Stimulated activated naive CD8-positive, alpha-beta T cell treated with anti-CD3 and anti-CD28 coated beads, Interleukin-15, Interleukin-2, amounts not matched to agents 100 U/mL and 50 U/mL, for 24 hours (primary cell): ENCODE results near the gene SMAP1.
"Not testable (repeated sequence)": the region's sequence is repeated elsewhere in the genome, so short reads cannot be mapped to it uniquely, and the experiment has no call there.

Source experiments
- ATAC-seq: fragments of 150-1000 bp; cut with Tn5 transposase; one replicate; pipeline ENCODE4 v1.10.0; 2021
- DNase-seq: peaks from one replicate; pipeline ENCODE4 v3.0.0; 2021

SMAP1 gene

GRCh38 chr6:70740746-70741145 lies 73.1 kb downstream of the SMAP1 start:
- peak; percentile 83 for ATAC-seq
- not testable (repeated sequence) for DNase-seq

- not testable (repeated sequence) for ATAC-seq, DNase-seq
These were observed 74.8 kb downstream of the SMAP1 start for GRCh38 chr6:70742462-70742861.

GRCh38 chr6:70753870-70754380 lies 86.2 kb downstream of the SMAP1 start:
- DNase-seq (no peak), ATAC-seq (no peak)

- no peak for ATAC-seq
These were observed 91.2 kb downstream of the SMAP1 start for GRCh38 chr6:70758883-70759282.

GRCh38 chr6:70763754-70764510 lies 96.2 kb downstream of the SMAP1 start:
- no peak for DNase-seq
- ATAC-seq, result no peak

More at GRCh38 chr6:70758883-70759282, 91.2 kb downstream of the SMAP1 start:
- no peak for DNase-seq

- DNase-seq (no peak), ATAC-seq (no peak)
These were observed 97.0 kb downstream of the SMAP1 start for GRCh38 chr6:70764706-70765105.

- not testable (repeated sequence) for ATAC-seq, DNase-seq
These were observed 103.7 kb downstream of the SMAP1 start for GRCh38 chr6:70771351-70771750.

GRCh38 chr6:70779934-70780333 lies 112.3 kb downstream of the SMAP1 start:
- DNase-seq (no peak), ATAC-seq (peak; percentile 68)

- DNase-seq (no peak), ATAC-seq (no peak)
These were observed 123.0 kb downstream of the SMAP1 start for GRCh38 chr6:70790483-70791224.

- no peak for DNase-seq
- ATAC-seq, result no peak
These were observed 129.9 kb downstream of the SMAP1 start for GRCh38 chr6:70797625-70798024.

- DNase-seq, result no peak
- no peak for ATAC-seq
These were observed 138.4 kb downstream of the SMAP1 start for GRCh38 chr6:70806086-70806485.

- no peak for ATAC-seq
- no peak for DNase-seq
These were observed 144.1 kb downstream of the SMAP1 start for GRCh38 chr6:70811788-70812187.

- DNase-seq, result no peak
- no peak for ATAC-seq
These were observed 146.2 kb downstream of the SMAP1 start for GRCh38 chr6:70813885-70814284.

- ATAC-seq (no peak), DNase-seq (no peak)
These were observed 152.0 kb downstream of the SMAP1 start for GRCh38 chr6:70819646-70820045.

- no peak for DNase-seq
These were observed 153.1 kb downstream of the SMAP1 start for GRCh38 chr6:70820778-70821177.

GRCh38 chr6:70821751-70822150 lies 154.1 kb downstream of the SMAP1 start:
- ATAC-seq, result no peak
- no peak for DNase-seq

More at GRCh38 chr6:70820778-70821177, 153.1 kb downstream of the SMAP1 start:
- no peak for ATAC-seq

- ATAC-seq, result no peak
- no peak for DNase-seq
These were observed 156.0 kb downstream of the SMAP1 start for GRCh38 chr6:70823651-70824050.

- DNase-seq (no peak), ATAC-seq (no peak)
These were observed 163.7 kb downstream of the SMAP1 start for GRCh38 chr6:70831427-70831826.

GRCh38 chr6:70834520-70834919 lies 166.8 kb downstream of the SMAP1 start:
- ATAC-seq (no peak), DNase-seq (no peak)

- no peak for DNase-seq
These were observed 171.2 kb downstream of the SMAP1 start for GRCh38 chr6:70838907-70839285.

GRCh38 chr6:70839286-70840266 lies 171.9 kb downstream of the SMAP1 start:
- DNase-seq (no peak), ATAC-seq (no peak)

More at GRCh38 chr6:70838907-70839285, 171.2 kb downstream of the SMAP1 start:
- no peak for ATAC-seq

- DNase-seq, result no peak
- peak; percentile 32 for ATAC-seq
These were observed 173.4 kb downstream of the SMAP1 start for GRCh38 chr6:70841112-70841511.
